ENCODE measurements around the gene DPY19L1.
A peak's percentile ranks its signal among the peaks of the same experiment; 100 is the strongest.
"Not testable (repeated sequence)": the region's sequence is repeated elsewhere in the genome, so short reads cannot be mapped to it uniquely, and the experiment has no call there.

- TF ChIP-seq CTCF (conservative IDR thresholded peaks at IDR 0.05 in 1 of 2, IDR thresholded peaks at IDR 0.05 in 1 of 2; ENCODE audit: extremely low read depth in 1 of 2, insufficient read depth in 1 of 2, low read depth in 1 of 2, low read length in 2 of 2) = peak in 1 of 2 donors; percentile 21
- not testable (repeated sequence) for TF ChIP-seq EZH2 (IDR thresholded peaks at IDR 0.05; ENCODE audit: borderline replicate concordance, low read length)
These were observed 35.9 kb upstream of the DPY19L1 start for GRCh38 chr7:35072950-35073827.
